GM18517 (cell line): ENCODE results near the gene UGT1A3.
"Not testable (repeated sequence)": the region's sequence is repeated elsewhere in the genome, so short reads cannot be mapped to it uniquely, and the experiment has no call there.

Source experiments
- ATAC-seq: cut with Tn5 transposase; IDR thresholded peaks from one replicate; pipeline ENCODE4 v1.9.1; 2021; ENCODE audit warnings: mild to moderate bottlenecking, moderate library complexity; ENCODE audit not compliant: unreplicated experiment

Gene UGT1A3

GRCh38 chr2:233707940-233708644 is 20.8 kb upstream of the UGT1A3 start:
- no peak for ATAC-seq

- ATAC-seq, result no peak
These were observed 19.9 kb upstream of the UGT1A3 start for GRCh38 chr2:233708942-233709341.

GRCh38 chr2:233711312-233712008 is 17.4 kb upstream of the UGT1A3 start:
- ATAC-seq, result no peak

- no peak for ATAC-seq
These were observed 16.1 kb upstream of the UGT1A3 start, which contains the start of gene UGT1A5 for GRCh38 chr2:233712611-233713261. UGT1A5 (plus strand) TSS chr2:233712907; CDS start chr2:233712992, 85 bp downstream.

GRCh38 chr2:233713262-233713615 is 15.6 kb upstream of the UGT1A3 start:
- no peak for ATAC-seq

- no peak for ATAC-seq
These were observed 14.7 kb upstream of the UGT1A3 start for GRCh38 chr2:233714121-233714520.

- ATAC-seq, result no peak
These were observed 10.3 kb upstream of the UGT1A3 start, which contains the start of gene UGT1A4 for GRCh38 chr2:233718552-233718951. UGT1A4 (plus strand) TSS chr2:233718736; CDS start chr2:233718821, 85 bp downstream.

- ATAC-seq, result not testable (repeated sequence)
These were observed 8.2 kb downstream of the UGT1A3 start for GRCh38 chr2:233736868-233737653.

GRCh38 chr2:233740870-233741269 is 12.0 kb downstream of the UGT1A3 start:
- no peak for ATAC-seq

- no peak for ATAC-seq
These were observed 14.8 kb downstream of the UGT1A3 start for GRCh38 chr2:233743464-233744259.

- no peak for ATAC-seq
These were observed 16.4 kb downstream of the UGT1A3 start for GRCh38 chr2:233745073-233745755.

GRCh38 chr2:233745838-233746237 is 17.0 kb downstream of the UGT1A3 start:
- ATAC-seq, result not testable (repeated sequence)

- no peak for ATAC-seq
These were observed 17.8 kb downstream of the UGT1A3 start for GRCh38 chr2:233746475-233747282.

GRCh38 chr2:233747283-233747544 is 18.4 kb downstream of the UGT1A3 start:
- ATAC-seq, result no peak

GRCh38 chr2:233750689-233751088 is 21.8 kb downstream of the UGT1A3 start:
- ATAC-seq, result not testable (repeated sequence)

- ATAC-seq, result not testable (repeated sequence)
These were observed 22.6 kb downstream of the UGT1A3 start for GRCh38 chr2:233751212-233752009.

- no peak for ATAC-seq
These were observed 26.2 kb downstream of the UGT1A3 start for GRCh38 chr2:233754872-233755611.
